ENCODE results near the gene GRN.
"Not testable (repeated sequence)": the region's sequence is repeated elsewhere in the genome, so short reads cannot be mapped to it uniquely, and the experiment has no call there.

GRN gene

DNA sequence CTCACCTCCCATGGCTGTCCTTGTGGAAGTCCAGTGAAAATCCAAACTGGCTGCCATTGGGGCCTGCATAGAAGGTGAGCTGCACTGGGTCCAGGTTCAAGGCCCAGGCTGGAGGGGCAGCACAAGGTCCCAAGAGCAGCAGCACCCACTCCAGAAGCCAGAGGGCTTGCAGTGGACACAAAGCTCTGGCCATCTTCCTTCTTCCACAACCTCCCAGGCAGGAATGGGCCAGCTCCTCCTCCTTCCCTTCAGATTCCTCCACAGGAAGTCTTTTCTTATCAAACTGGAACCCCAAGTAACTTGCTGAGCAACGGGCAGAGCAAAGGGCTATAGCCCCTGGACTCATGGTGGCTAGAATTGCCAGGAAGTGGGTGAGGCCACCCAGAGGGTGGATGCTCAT is 44.2 kb downstream of the GRN start, which contains the start of gene ITGA2B:
TSS of gene ITGA2B (minus strand) at position 369 of the 400 bp plus-strand sequence. CDS start at position 193, 176 bp downstream.
- Histone ChIP-seq H3K27ac (ENCODE audit: poor library complexity, severe bottlenecking) (no peak within 1 kb of the TSS), H3K4me1 (ENCODE audit: insufficient read depth, poor library complexity, severe bottlenecking) (peaks cover 3% of the 10 kb centered on the region), H3K9me3 (ENCODE audit: severe bottlenecking) (no peaks in the 10 kb centered on the region), H3K4me3 (ENCODE audit: severe bottlenecking) (no peak within 1 kb of the TSS), H3K36me3 (ENCODE audit: low read depth) (no peaks in the 10 kb centered on the region), H3K27me3 (ENCODE audit: insufficient read depth, poor library complexity, severe bottlenecking) (no peaks in the 10 kb centered on the region)
- no peak for ATAC-seq (ENCODE audit: low read depth)
- no peak for DNase-seq (ENCODE audit: low spot score)
- TF ChIP-seq CTCF (IDR thresholded peaks at IDR 0.05; ENCODE audit: poor library complexity, severe bottlenecking) = no peak

- H3K4me1 ChIP-seq (ENCODE audit: insufficient read depth, poor library complexity, severe bottlenecking) = peaks cover 3% of the 10 kb centered on the region
- no peak for DNase-seq (ENCODE audit: low spot score)
- no peak for ATAC-seq (ENCODE audit: low read depth)
- H3K27ac ChIP-seq (ENCODE audit: poor library complexity, severe bottlenecking) = no peak overlapping the region
- H3K4me3 ChIP-seq (ENCODE audit: severe bottlenecking) = no peak overlapping the region
- no peak for TF ChIP-seq CTCF (IDR thresholded peaks at IDR 0.05; ENCODE audit: poor library complexity, severe bottlenecking)
- H3K27me3 ChIP-seq (ENCODE audit: insufficient read depth, poor library complexity, severe bottlenecking) = no peaks in the 10 kb centered on the region
- no peaks in the 10 kb centered on the region for H3K36me3 ChIP-seq (ENCODE audit: low read depth)
- no peaks in the 10 kb centered on the region for H3K9me3 ChIP-seq (ENCODE audit: severe bottlenecking)
Measured at GRCh38 chr17:44389723-44390202, 44.7 kb downstream of the GRN start.

DNA sequence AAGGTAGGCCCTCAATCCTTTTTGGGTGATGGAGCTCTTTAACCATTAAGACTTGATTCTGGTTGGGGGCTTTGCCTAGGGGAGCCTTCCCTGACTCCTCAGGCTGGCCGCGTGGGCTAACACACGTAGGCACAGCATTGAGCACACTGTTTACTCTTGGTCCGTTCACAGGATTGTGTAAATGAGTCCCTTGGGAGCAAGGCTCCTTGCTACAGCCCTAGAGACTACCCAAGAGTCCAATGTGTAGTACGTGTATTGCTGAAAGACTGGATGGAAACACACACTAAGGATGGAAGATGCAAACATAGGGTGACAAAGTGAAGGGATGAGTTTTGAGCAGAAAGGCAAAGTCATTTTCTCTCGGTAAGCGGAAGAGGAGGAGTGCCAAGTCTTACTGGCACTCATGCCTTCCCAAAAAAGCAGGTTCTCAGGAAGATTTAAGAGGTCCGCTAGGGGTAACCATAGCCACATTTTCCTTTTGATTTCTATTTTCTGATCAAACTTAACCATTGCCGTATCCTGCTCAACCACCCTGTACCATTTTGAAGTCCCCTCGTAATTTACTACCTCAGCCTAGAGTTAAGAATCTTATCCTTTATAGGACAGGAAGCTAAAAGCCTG is 45.3 kb downstream of the GRN start:
- Histone ChIP-seq H3K4me3 (ENCODE audit: severe bottlenecking) (no peak overlapping the region), H3K9me3 (ENCODE audit: severe bottlenecking) (no peaks in the 10 kb centered on the region), H3K27me3 (ENCODE audit: insufficient read depth, poor library complexity, severe bottlenecking) (no peaks in the 10 kb centered on the region), H3K36me3 (ENCODE audit: low read depth) (no peaks in the 10 kb centered on the region), H3K27ac (ENCODE audit: poor library complexity, severe bottlenecking) (no peak overlapping the region), H3K4me1 (ENCODE audit: insufficient read depth, poor library complexity, severe bottlenecking) (peaks cover 3% of the 10 kb centered on the region)
- TF ChIP-seq CTCF (IDR thresholded peaks at IDR 0.05; ENCODE audit: poor library complexity, severe bottlenecking) = no peak
- DNase-seq (ENCODE audit: low spot score) (no peak), ATAC-seq (ENCODE audit: low read depth) (no peak)

GRCh38 chr17:44394112-44394511 is 49.0 kb downstream of the GRN start:
- not testable (repeated sequence) for ATAC-seq (ENCODE audit: low read depth); H3K4me3 ChIP-seq (ENCODE audit: severe bottlenecking); H3K27ac ChIP-seq (ENCODE audit: poor library complexity, severe bottlenecking); DNase-seq (ENCODE audit: low spot score); H3K9me3 ChIP-seq (ENCODE audit: severe bottlenecking); H3K4me1 ChIP-seq (ENCODE audit: insufficient read depth, poor library complexity, severe bottlenecking); H3K27me3 ChIP-seq (ENCODE audit: insufficient read depth, poor library complexity, severe bottlenecking)
- peaks cover 14% of the 10 kb centered on the region for H3K36me3 ChIP-seq (ENCODE audit: low read depth)

- Histone ChIP-seq H3K36me3 (ENCODE audit: low read depth) (peaks cover 21% of the 10 kb centered on the region), H3K27ac (ENCODE audit: poor library complexity, severe bottlenecking) (no peak overlapping the region), H3K4me1 (ENCODE audit: insufficient read depth, poor library complexity, severe bottlenecking) (no peaks in the 10 kb centered on the region), H3K4me3 (ENCODE audit: severe bottlenecking) (no peak overlapping the region), H3K27me3 (ENCODE audit: insufficient read depth, poor library complexity, severe bottlenecking) (no peaks in the 10 kb centered on the region), H3K9me3 (ENCODE audit: severe bottlenecking) (no peaks in the 10 kb centered on the region)
- ATAC-seq (ENCODE audit: low read depth) (no peak), DNase-seq (ENCODE audit: low spot score) (no peak)
- no peak for TF ChIP-seq CTCF (IDR thresholded peaks at IDR 0.05; ENCODE audit: poor library complexity, severe bottlenecking)
Measured at GRCh38 chr17:44394833-44395232, 49.7 kb downstream of the GRN start.
